ENCODE measurements around the gene NEK3.
"Not testable (repeated sequence)": the region's sequence is repeated elsewhere in the genome, so short reads cannot be mapped to it uniquely, and the experiment has no call there.

DNA sequence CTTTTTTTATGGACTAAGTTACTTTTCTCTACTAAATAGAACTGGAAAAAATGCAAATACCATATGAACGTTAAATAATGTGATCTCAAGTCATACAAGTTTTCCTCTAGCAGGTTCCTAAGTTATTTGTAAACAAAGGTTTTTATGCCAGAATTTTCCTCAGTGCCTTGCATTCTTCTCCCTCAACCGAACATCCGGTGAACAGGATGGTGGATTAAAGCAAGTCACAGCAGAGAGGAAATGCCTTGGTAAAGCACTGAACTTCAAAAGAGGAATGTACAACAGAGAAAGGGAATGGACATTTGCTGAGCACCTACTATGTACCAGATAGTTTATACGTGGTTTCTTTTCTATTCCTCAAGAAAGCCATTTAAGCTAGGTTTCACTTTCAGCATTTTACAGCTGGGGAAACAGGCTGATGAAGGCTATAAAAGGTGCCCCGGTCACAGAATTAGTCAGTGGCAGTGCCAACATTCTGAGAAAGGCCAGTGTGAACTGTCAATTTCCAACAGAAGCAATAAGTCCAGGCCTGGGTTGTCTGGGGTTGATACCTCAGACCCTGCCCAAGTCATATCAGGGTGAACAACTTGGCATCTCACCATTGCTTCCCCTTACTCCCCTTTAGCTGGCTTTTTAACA lies 22.0 kb upstream of the NEK3 start:
- not testable (repeated sequence) for TF ChIP-seq POLR2A, POLR2AphosphoS5 (IDR thresholded peaks at IDR 0.05; ENCODE audit: low read depth, low read length)

All from GM12892 (cell line).